ENCODE results near the gene TTYH3. TPM values are rescaled to one million over a fixed set of nuclear protein-coding genes. Genes with fewer than 3 reads are reported as not detected.
A peak's percentile ranks its signal among the peaks of the same experiment; 100 is the strongest.

Gene TTYH3
- total RNA-seq, 1 donor from 2014 or later, result 106 TPM

- Histone ChIP-seq H3K4me3 (ENCODE audit: low read depth, low read length) (no peak overlapping the region), H3K27me3 (ENCODE audit: control insufficient read depth, insufficient read depth, low read length) (no peaks in the 10 kb centered on the region), H3K36me3 (ENCODE audit: control insufficient read depth, insufficient read depth, low read length) (no peaks in the 10 kb centered on the region)
- TF ChIP-seq, protein P1, sequence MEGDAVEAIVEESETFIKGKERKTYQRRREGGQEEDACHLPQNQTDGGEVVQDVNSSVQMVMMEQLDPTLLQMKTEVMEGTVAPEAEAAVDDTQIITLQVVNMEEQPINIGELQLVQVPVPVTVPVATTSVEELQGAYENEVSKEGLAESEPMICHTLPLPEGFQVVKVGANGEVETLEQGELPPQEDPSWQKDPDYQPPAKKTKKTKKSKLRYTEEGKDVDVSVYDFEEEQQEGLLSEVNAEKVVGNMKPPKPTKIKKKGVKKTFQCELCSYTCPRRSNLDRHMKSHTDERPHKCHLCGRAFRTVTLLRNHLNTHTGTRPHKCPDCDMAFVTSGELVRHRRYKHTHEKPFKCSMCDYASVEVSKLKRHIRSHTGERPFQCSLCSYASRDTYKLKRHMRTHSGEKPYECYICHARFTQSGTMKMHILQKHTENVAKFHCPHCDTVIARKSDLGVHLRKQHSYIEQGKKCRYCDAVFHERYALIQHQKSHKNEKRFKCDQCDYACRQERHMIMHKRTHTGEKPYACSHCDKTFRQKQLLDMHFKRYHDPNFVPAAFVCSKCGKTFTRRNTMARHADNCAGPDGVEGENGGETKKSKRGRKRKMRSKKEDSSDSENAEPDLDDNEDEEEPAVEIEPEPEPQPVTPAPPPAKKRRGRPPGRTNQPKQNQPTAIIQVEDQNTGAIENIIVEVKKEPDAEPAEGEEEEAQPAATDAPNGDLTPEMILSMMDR (IDR thresholded peaks at IDR 0.05; ENCODE audit: insufficient read depth, low read length, poor library complexity, severe bottlenecking), result no peak
- DNase-seq (ENCODE audit: low read depth), result no peak
Observed at GRCh38 chr7:2639695-2640481, 8.1 kb downstream of the TTYH3 start.

GRCh38 chr7:2640482-2640830 lies 8.7 kb downstream of the TTYH3 start:
- no peak for DNase-seq (ENCODE audit: low read depth)
- H3K36me3 ChIP-seq (ENCODE audit: control insufficient read depth, insufficient read depth, low read length), result no peaks in the 10 kb centered on the region
- H3K27me3 ChIP-seq (ENCODE audit: control insufficient read depth, insufficient read depth, low read length), result no peaks in the 10 kb centered on the region
- no peak overlapping the region for H3K4me3 ChIP-seq (ENCODE audit: low read depth, low read length)
- TF ChIP-seq, protein P1 (IDR thresholded peaks at IDR 0.05; ENCODE audit: insufficient read depth, low read length, poor library complexity, severe bottlenecking), result no peak

- Histone ChIP-seq H3K4me3 (ENCODE audit: low read depth, low read length) (no peak overlapping the region), H3K27me3 (ENCODE audit: control insufficient read depth, insufficient read depth, low read length) (no peaks in the 10 kb centered on the region), H3K36me3 (ENCODE audit: control insufficient read depth, insufficient read depth, low read length) (no peaks in the 10 kb centered on the region)
- TF ChIP-seq, protein P1 (IDR thresholded peaks at IDR 0.05; ENCODE audit: insufficient read depth, low read length, poor library complexity, severe bottlenecking), result no peak
- DNase-seq (ENCODE audit: low read depth), result no peak
Observed at GRCh38 chr7:2640846-2641316, 9.1 kb downstream of the TTYH3 start.

GRCh38 chr7:2641406-2642393 lies 9.9 kb downstream of the TTYH3 start:
- Histone ChIP-seq H3K36me3 (ENCODE audit: control insufficient read depth, insufficient read depth, low read length) (no peaks in the 10 kb centered on the region), H3K4me3 (ENCODE audit: low read depth, low read length) (no peak overlapping the region), H3K27me3 (ENCODE audit: control insufficient read depth, insufficient read depth, low read length) (no peaks in the 10 kb centered on the region)
- DNase-seq (ENCODE audit: low read depth), result peak; percentile 87
- TF ChIP-seq, protein P1 (IDR thresholded peaks at IDR 0.05; ENCODE audit: insufficient read depth, low read length, poor library complexity, severe bottlenecking), result no peak

- Histone ChIP-seq H3K36me3 (ENCODE audit: control insufficient read depth, insufficient read depth, low read length) (peaks cover 3% of the 10 kb centered on the region), H3K4me3 (ENCODE audit: low read depth, low read length) (no peak overlapping the region), H3K27me3 (ENCODE audit: control insufficient read depth, insufficient read depth, low read length) (no peaks in the 10 kb centered on the region)
- no peak for DNase-seq (ENCODE audit: low read depth)
- TF ChIP-seq, protein P1 (IDR thresholded peaks at IDR 0.05; ENCODE audit: insufficient read depth, low read length, poor library complexity, severe bottlenecking), result peak; percentile 34
Observed at GRCh38 chr7:2643386-2644219, 11.8 kb downstream of the TTYH3 start.

Data from kidney epithelial cell (primary cell).